ENCODE results near the gene FAM168A.

The FAM168A gene, protein sequence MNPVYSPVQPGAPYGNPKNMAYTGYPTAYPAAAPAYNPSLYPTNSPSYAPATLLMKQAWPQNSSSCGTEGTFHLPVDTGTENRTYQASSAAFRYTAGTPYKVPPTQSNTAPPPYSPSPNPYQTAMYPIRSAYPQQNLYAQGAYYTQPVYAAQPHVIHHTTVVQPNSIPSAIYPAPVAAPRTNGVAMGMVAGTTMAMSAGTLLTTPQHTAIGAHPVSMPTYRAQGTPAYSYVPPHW

DNA sequence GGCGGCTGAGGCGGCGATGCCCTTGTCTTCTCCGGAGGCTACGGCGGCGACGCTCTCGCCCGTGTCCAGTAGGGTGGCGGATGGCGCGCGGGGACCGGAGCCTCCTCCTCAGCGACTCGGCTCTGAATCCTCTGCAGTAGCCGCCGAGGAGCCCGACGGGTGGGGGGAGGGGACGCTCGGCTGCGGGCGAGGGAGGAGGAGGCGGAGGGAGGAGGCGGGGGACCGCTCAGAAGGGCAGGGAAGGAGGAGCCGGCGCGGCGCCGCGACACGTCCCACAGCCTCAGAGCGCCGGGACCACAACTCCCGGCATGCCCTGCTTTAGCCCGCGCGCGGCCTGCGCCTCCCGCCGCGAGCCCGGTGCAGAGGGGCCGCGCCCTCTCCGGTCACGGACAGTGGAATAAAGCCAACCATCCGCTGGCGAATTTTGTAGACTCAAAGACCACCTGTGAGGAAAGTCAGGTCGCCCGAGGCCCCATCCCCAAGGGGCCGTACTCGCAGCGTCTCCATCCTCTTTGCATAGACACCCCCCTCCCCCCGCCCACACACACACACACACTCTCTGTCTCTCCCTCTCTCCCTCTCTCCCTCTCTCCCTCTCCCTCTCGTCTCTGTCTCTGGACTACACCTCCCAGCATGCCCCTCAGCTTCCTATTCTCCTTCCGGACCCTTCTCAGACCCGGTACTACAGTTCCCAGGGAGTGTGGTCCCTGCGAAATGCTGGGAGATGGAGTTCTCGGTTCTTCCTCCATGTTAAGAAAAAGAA lies at the start of gene FAM168A:
Gene FAM168A, minus strand, starts transcription at position 157 of the 763 bp plus-strand sequence. CDS start 129,638 bp downstream, outside the sequence.
- peak; percentile 100 for DNase-seq (ENCODE audit: low spot score)

DNA sequence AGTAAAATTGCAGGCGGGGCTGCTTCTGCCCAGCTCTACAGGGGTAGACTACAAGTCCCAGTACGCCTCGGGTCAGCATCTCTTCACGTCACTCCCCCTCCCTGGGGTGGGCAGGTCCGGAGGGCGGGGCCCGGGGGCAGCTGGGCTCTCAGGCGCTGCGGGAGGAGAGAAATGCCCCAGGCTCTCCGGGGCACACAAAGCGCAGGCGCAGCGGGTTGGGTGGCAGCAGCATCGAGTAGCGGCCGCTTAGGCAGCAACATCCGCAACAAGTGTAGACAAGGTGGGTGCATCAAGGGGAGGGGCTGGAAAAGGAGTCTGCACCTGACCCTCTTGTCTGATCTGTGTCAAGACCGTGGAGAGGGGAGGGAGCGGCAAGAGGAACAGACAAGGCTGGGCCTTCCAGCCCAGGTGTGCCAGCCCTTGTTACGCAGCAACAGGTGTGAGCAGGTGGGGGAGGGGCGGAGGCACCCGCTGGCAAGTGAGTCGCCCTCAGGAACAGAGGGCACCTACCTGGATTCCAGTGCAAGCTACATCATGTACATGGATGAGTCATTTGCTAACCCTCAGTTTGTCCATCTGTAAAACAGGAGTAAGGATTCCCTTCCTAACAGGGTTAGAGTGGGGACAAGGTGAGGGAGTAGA lies 49.7 kb upstream of the FAM168A start:
- DNase-seq (ENCODE audit: low spot score) = peak; percentile 97

DNA sequence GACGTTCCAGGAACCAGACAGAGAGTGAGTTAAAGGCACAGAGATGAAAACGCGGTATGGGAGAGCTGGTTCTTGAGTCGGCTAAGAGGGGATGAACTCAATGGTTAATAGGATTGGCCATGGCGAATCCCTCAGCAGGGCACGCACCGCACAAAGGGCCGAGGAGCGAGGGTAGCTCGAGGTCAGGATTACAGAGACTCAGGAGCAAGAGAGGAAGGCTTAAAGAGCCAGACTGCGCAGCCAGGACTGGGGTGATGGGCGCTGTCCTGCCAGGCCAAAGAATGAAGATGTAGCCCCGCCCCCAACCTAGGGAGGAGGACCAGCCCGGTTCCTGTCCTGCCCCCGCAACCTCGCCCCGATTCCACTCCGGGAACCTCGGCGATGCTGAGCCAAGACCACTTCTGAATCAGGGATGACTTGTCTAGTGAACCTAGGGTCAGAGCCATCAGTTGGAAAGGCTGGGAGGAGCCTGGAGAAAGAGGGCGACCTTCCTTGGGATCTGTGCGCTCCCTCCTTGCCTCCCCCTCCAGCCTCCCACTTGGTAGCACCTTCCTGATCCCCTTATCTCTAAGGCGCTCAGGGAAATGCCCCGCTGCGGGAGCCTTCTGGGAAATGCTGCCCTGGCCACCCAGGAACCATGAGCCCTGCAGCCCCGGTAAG lies 48.2 kb upstream of the FAM168A start, which contains the start of gene PLEKHB1:
Gene PLEKHB1, plus strand, starts transcription at position 610 of the 660 bp plus-strand sequence. Its CDS starts 28 bp downstream, at position 638.
- DNase-seq (ENCODE audit: low spot score) = no peak

DNA sequence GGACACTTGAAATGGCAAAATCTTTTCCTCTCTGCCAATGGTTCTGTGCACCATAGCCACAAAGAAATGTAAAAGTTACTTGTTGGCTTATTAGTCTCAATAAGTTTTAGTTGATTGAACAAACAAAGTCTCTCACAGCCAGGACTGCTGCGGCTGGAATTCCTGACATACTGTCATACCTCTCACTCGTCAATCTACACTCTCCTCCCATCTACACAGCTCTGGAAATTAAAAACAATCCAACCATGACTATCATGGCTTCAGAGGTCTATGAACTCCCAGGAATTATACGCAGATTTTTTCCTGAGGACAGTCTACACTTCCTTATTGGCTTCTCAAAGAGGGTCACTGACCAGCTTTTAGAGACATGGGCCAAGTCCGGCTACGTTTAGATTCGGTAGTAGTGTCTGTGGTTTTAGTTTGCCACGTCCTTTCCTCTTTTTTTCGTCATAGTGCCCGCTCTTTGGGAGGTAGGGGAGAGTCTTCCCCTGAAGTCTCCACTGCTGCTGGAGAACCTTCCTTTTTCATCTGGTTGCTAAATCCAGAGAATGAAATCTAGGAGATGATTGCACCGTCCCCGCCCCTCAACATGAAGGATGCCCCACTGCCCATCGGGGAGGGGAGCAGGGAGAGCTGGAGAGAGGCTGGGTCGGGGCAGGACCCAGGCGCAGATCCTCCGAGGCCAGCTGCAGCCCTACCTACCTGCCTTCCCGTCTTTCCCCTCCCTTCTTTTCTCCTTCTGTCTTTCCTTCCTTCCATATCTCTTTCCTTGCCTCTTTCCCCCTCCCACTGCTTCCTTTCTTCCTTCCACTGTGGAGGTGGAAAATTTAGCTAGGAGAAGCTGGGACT lies 47.4 kb upstream of the FAM168A start:
- DNase-seq (ENCODE audit: low spot score) = no peak

DNA sequence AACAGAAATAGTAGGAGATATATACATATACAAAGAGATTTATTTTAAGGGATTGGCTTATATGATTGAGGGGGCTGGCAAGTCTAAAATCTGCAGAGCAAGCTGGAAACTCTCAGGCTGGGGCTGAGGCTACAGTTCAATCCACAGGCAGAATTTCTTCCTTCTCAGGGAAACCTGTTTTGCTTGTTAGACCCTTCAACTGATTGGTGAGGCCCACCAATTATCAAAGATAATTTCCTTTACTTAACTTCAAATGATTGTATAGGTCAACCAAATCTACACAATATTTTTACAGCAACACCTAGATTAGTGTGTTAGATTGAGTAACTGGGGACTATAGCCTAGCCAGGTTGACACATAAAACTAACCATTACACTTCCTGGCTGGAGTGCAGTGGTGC lies 43.8 kb upstream of the FAM168A start:
- DNase-seq (ENCODE audit: low spot score) = no peak

DNA sequence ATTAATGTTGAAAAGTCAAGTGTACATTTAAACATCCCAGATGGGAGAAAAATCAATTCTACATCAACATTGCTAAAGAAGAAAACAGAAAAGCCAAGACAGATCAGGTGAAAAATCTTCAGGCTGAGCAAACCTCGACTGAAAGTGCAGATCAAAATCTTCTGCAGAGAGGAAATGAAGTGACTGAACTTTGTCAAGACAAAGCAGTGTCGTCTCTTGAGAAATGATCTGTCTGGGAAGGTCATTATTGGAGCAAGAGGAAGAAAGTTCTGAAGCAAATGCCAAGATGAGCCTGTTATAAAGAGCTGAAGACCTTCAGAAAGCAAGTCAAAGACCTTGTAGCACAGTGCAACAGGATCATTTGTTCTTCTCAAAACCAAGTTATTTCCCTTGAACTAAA lies 42.7 kb upstream of the FAM168A start:
- DNase-seq (ENCODE audit: low spot score) = no peak

DNA sequence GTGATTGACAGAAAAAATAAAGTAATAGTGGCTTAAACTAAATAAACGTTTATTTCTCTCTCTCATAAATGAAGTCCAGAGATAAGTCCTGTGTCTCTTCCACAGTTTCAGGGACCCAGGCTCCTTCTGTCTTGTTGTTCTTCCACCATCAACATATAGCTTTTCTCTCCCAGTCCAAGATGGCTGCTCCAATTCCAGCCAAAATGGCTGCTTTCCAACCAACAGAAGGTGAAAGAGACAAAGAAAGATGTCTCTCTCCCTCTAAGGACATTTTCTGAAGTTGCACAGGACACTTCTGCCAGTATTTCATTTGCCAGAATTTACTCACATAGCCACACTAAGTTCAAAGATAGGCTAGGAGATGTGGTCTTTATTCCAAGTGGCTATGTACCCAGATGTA lies 39.1 kb upstream of the FAM168A start:
- no peak for DNase-seq (ENCODE audit: low spot score)

DNA sequence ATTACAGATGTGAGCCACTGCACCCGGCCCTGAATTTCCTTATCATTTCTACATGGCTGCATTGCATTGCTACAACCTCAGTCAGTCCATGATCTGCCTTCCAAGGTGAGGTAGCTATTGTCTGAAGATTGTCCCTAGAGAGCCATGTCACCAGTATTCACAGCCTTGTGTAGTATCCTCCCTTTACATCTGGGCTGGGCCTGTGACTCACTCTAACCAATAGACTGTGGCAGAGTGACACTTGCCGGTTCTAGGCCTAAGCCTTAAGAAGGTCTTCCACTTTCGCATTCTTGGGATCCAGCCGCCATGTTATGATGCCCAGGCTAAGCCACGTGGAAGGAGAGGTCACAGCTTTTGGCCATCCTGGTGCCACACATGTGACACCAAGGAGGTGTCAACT lies 38.3 kb upstream of the FAM168A start:
- DNase-seq (ENCODE audit: low spot score) = no peak

DNA sequence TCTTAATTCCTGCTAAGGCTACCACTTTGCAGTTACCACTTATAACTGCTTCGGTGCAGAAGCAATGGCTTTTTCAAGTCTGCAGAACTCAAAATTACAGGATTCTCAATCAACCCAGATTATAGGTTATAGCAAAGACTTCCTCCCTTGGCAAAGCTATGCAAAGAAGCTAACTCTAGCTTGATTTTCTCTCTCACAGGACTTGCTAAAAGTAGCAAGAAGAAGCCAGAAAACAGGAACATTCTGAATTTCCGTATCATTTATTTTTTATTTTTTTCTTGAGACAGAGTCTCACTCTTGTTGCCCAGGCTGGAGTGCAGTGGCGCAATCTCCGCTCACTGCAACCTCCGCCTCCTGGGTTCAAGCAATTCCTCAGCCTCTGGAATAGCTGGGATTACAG lies 37.8 kb upstream of the FAM168A start:
- no peak for DNase-seq (ENCODE audit: low spot score)

DNA sequence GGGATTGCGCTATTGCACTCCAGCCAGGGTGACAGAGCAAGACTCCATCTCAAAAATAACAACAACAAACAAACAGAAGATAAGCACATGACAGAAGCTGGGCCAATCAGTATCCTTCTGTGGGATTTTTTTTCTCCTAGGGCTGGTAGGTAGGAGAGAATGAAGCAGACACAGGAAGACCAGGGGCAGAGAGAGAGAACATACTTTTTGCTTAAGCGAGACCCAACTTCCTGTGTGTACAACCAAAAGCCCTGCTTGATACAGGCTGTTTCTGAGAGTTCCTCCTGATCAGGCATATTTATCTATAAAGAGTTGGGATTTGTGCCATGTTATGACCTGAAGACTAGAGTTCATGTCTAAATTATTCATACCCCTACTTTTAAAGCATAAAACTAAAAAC lies 36.1 kb upstream of the FAM168A start:
- DNase-seq (ENCODE audit: low spot score) = no peak

DNA sequence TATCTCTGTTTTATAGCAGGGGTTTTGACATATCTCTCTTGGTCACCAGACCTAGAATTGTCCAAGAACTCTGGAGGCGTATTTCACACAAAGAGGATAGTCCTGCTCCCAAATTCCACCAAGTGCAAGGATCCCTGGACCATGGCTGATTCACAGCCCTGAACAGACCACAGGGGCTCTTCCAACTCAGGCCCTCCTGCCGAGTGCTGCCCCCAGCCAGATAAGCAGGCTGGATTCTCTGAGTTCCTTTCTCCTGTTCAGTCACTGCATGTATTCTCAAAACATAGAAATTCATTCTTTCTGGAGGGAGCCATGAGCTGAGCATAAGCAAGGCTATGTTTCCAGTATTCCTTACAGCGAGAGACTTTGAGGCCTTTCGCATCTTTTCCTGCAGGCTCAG lies 35.1 kb upstream of the FAM168A start:
- DNase-seq (ENCODE audit: low spot score) = no peak

DNA sequence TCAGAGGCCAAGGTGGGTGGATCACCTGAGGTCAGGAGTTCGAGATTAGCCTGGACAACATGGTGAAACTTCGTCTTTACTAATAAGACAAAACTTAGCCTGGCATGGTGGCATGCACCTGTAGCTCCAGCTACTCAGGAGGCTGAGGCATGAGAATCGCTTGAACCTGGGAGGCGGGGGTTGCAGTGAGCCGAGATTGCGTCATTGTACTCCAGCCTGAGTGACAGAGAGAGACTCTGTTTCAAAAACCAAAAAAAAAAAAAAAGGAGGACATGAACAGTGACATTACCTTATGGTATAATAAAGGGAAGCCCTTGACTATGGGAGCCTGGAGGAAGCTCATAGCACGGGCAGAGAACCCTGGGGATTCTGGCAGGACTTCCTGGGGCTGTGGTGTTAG lies 32.0 kb upstream of the FAM168A start:
- DNase-seq (ENCODE audit: low spot score) = no peak

DNA sequence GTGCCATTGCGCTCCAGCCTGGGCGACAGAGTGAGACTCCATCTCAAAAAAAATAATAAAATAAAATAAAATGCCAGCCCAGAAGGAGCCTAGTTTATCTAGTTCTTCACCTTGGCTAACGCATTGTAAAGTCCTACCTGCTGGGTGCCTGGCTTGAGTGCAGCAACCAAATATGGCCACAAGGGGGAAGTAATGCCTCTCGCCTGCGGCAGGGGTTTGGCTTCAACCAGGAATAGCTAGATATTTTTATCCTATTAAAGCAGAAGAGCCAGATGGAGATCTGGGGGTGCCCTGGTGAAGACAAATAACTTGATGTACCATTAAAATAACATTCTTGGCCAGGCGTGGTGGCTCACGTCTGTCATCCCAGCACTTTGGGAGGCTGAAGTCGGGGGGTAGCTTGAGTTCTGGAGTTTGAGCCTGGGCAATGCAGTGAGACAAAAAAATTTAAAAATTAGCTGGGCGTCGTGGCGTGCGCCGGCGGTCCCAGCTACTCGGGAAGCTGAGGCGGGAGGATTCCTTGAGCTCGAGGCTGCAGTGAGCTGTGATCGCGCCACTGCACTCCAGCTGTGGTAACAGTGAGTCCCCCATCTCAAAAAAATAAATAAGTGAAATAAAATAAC lies 27.9 kb upstream of the FAM168A start:
- DNase-seq (ENCODE audit: low spot score) = peak; percentile 88

DNA sequence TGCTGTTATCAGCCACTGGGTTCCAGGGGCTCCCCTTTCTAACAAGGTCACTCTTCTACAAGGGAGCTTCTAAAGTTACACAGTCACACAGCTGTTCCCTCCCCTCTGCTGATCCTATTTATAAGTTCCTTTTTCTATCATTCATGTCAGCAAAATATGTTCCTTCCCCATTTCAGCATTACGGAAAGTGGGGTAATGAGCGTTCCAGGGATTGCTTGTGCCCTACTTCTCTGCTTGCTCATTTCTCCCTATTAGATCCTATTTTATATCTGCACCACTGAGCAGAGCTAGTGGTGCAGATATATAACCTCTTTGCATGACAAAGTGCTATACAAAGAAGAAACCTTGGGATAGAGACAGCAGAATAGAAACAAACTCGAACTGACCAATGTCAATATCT lies 25.8 kb upstream of the FAM168A start:
- DNase-seq (ENCODE audit: low spot score) = peak; percentile 68

DNA sequence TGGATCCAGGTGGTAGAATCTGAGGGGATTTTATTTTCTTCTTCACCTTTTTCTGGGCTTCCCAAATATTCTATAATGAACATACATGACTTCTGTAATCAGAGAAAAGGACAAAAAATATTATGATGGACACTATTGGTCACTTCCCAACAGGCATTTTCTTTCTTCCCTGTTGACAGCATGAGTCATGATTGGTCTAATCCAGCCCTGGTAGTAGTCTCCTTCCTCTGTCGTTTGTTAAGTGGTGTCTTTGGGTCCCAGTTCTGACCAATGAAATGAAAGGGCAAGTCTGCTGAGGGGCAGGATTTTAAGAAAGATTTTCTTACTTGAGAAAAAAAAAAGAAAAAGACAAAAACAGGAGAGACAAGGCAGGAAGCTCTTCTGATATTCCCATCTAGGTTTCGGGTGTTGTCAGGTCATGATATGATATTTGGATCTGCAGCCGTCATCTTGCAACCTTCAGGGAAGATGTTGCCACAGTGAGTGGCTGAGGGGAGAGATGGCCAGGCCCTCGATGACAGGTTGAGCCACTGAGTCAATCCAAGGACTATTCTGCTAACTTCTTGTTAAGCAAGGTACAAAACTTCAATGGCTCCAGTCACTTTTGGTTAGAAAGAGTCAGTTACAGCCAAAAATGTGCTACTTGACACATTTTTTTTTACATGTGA lies 25.1 kb upstream of the FAM168A start:
- DNase-seq (ENCODE audit: low spot score) = no peak

DNA sequence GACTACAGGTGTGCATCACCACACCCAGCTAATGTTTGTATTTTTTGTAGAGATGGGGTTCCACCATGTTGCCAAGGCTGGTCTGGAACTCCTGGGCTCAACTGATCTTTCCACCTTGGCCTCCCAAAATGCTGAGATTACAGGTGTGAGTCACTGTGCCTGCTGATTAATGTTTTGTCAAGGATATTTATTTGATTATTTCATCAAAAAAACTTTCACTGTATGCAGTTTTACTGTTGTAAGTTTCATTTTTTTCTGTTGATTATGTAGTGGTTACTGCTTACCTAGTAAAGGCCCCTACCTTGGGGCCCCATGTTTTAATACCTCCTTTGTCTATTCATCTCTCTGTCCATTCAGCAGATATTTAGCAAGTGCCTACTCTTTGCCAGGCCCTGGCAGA lies 16.7 kb upstream of the FAM168A start:
- no peak for DNase-seq (ENCODE audit: low spot score)

DNA sequence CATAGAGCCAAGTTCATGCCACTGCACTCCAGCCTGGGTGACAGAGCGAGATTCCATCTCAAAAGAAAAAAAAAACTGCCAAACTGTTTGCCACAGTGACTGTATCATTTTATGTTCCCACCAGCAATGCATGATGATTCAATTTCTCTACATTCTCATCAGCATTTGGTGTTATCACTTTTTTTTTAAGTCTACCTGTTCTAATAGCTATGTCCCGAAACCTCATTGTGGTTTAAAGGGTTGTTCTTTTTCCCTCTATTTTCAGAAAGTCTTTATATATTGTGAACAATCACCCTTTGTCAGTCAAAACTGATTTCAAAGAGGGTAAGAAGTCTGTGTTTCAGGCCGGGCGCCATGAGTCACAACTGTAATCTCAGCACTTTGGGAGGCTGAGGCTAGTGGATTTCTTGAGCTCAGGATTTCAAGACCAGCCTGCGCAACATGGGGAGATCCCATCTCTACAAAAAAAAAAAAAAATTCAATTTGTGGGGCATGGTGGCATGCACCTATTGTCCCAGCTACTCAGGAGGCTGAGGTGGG lies 14.8 kb upstream of the FAM168A start:
- no peak for DNase-seq (ENCODE audit: low spot score)

DNA sequence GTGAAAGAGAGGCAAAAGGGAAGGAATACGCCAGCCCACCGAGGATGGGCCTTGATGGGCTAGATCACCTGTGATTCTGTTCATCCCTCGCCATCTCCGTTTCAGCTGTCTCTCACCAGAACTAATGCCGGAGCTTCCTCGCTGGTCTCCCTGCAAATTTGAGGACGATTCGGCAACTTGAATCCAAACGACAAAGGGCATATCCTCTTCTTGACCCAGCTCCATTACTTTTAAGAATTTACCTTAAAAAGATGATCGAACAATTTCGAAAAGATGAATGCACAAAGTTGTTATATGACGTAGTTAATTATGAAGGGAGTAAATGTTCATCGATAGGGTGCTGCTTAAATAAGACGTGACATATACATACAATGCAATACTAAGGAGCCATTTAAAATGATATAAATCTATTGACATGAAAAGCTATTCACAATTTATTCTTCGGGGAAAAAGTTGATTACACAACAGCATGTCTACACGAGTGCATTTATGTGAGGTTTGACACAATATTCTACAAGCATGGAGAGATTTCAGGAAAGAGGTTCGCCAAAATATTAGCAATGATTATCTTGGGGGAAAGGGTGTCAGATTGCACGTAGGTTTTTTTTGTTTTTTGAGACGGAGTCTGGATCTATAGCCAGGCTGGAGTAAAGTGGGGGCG lies 937 bp upstream of the FAM168A start:
- DNase-seq (ENCODE audit: low spot score) = no peak

DNA sequence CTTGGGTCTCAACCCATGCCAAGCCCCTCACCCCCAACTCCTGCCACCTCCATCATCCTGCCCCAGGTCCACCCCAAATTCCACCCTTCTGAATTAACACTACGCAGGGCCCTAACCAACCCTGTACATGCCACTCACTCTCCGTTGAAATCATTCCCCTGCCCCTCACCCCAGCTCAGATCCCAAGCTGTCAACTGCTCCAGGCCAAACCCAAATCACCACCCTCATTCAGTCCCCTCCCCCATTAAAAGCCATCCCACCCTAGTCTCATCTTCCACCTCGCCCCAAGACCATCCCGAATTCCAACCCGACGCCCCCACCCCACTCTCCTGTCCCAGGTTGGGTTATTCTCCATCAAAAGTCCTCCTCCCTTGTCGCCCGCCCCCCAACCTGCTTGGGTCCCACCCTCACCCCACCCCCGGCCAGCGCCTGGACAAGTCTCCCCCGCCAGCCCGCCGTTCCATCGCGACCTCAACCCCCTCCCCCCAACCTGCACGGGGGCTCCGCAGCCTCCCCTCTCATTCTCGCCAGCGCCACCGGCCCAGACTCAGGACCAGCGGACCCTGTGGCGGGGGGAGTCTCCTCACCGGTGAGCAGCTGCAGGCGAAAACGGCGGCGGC lies 466 bp downstream of the FAM168A start:
- peak; percentile 22 for DNase-seq (ENCODE audit: low spot score)
